Left renal cortex interstitium (tissue), 4 donors: Measurements from ENCODE around the gene KIAA1614. TPM values are rescaled to one million over a fixed set of nuclear protein-coding genes. Genes with fewer than 3 reads are reported as not detected.

ENCODE experiments used
- DNase-seq, 4 donors: peaks; one replicate each; pipeline ENCODE4 v3.0.0-alpha.2; 2013; ENCODE audit warnings: low read depth in 4 of 4, low spot score in 2 of 4, missing footprints in 1 of 4
- polyA plus RNA-seq, 4 donors: library from polyadenylated mRNA; unstranded; fragments of 120-200 nt; gene quantifications; one replicate each; pipeline ENCODE4 v1.2.1, GENCODE V29; 2013; ENCODE audit not compliant: insufficient read length in 4 of 4

KIAA1614 gene
- polyA plus RNA-seq, 4 donors = 8.3 to 13.5 (median 10.3) TPM

DNA sequence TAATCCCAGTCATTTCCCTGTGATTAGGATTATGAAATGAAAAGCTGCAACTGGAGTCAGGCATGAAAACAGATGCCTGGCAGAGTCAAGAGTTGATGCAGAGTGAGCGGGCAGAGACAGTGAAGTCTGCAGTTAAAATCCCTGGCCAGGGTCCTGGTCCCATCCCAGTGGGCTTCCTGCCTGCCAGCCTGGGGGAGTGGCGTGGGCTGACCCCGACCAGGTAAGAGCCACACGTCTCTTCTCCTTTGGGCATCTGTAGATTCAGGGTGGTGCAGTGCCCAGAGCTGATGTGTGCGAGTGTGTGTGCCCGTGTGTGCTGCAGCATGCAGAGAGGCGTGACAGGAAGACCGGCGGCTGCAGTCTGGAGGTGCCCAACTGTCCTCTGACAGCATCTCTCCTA is 6.2 kb upstream of the KIAA1614 start:
- no peak for DNase-seq

- DNase-seq = no peak
Measured at GRCh38 chr1:180907313-180908055, 5.2 kb upstream of the KIAA1614 start.

DNA sequence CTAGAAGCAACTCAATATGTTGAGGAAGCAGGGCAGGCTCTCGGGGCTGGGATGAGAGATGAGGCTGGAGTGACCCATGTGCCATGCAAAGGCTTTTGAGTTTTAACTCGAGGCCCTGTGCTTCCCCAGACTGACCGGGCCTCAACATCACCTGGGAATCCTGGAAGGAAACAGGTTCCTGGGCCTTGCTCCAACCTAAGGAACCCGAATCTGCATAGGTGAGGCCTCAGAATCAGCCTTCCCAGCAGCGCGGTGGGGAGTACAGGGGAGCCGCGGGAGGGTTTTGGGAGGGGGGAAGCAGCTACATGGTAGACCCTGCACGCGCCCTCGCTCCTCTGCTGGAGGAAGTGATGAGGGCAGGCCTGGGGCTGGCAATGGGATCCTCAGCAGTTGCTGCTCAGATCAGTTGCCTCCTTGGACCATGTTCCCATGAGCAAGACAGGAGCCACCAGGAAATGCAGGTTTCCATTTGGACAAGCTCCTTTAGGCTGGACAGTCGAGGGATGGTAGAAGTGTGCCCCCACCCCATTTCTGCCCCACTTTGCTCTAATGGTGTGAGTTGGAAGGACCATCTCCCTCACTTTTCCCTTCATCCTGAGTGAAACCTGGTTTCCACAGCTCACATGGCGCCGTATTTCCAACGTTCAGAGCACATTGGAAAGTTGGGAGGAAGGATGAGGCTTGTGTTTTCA is 4.5 kb upstream of the KIAA1614 start:
- DNase-seq = no peak

GRCh38 chr1:180909005-180909414 is 3.7 kb upstream of the KIAA1614 start:
- DNase-seq = no peak

GRCh38 chr1:180909462-180909976 is 3.2 kb upstream of the KIAA1614 start:
- peak in 1 of 4 donors; percentile 45 for DNase-seq

GRCh38 chr1:180911640-180912191 is 981 bp upstream of the KIAA1614 start:
- DNase-seq = peak in 1 of 4 donors; percentile 36

GRCh38 chr1:180912211-180912800 is 391 bp upstream of the KIAA1614 start:
- peak in 2 of 4 donors; percentile 49 to 56 for DNase-seq

DNA sequence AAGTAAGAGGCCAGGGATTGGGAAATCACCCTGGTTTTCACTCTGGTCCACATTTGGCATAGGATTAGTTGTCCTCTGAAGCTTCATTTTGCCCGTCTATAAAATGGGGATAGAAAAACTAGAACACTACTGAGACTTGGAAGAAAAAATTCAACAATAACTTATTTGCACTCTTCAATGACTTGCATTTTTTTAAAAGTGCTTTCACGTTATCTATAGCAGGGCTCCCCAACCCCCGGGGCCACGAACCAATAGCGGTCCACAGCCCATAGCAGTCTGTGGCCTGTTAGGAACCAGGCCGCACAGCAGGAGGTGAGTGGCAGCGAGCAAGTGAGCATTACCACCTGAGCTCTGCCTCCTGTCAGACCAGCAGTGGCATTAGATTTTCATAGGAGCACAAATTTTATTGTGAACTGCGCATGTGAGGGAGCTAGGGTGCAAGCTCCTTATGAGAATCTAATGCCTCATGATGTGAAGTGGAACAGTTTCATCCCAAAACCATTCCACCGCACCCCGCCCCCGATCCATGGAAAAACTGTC is 2.8 kb downstream of the KIAA1614 start:
- DNase-seq = no peak

DNA sequence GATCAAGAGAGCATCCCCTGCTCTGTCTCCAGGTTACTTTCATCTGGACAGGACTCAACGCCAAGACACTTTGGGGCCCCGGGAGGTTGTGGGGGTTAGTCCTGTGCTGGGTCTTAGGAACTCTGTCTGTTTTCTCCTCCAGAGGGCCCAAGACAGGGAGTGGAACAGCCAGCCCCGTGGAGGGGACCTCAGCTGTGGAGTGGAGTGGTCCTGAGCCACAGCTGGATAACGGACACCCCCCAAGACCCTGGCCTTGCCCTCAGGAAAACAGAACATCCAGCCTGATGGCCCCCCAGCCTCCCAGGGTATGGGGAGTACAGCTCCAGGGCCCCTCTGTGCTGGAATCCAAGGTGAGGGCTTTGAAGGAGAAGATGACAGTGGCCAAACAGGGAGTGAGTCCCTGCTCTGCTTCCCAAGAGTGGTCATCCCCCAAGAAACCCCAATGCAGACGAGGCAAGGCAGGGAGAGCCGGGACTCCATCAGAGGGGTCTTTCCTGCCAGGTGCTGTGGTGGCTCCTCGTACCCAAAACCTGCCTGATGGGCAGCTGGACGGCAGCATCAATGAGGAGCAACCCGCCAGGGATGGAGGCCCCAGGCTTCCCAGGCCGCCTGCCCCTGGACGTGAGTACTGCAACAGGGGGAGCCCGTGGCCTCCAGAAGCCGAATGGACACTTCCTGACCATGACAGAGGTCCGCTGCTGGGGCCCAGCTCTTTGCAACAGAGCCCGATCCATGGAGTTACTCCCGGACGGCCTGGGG is 3.5 kb downstream of the KIAA1614 start:
- DNase-seq = no peak

- DNase-seq = no peak
Measured at GRCh38 chr1:180916771-180917170, 4.1 kb downstream of the KIAA1614 start.

DNA sequence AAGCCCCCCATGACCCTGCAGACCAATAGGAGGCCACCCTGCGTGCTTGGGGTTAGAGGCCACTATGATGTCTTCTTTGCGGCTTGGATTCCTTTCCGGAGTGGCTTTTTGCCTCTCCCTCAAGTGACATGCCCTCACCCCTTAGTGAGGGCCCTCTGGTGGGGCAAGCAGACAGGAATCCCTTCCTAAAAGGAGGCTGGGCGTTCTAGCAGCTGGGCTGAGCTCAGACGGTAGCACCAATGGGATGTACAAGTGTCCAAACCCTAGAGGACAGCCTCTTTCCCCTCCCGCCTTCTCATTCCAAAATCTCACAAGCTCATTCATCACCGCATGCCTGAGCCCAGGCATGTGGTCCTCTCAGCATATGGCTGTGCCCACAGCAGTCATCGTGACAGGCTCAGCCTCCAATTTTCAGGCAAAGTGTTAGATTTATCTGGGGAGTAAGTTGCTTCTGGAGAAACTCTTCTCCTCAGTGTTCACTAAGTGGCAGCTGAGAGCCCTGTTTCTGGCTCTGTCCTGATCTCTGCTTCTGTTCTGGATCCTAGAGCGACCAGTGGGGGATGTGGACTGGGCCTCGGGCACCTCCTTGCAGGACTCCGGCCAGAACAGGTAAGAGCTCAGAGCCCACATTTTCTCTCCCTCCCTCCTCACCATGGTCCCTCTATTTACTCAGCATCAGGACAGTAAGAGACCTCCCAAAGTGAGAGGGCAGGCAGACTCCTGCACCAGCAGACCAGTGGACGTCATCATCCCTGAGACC is 4.8 kb downstream of the KIAA1614 start:
- no peak for DNase-seq

GRCh38 chr1:180918519-180918918 is 5.8 kb downstream of the KIAA1614 start:
- no peak for DNase-seq

DNA sequence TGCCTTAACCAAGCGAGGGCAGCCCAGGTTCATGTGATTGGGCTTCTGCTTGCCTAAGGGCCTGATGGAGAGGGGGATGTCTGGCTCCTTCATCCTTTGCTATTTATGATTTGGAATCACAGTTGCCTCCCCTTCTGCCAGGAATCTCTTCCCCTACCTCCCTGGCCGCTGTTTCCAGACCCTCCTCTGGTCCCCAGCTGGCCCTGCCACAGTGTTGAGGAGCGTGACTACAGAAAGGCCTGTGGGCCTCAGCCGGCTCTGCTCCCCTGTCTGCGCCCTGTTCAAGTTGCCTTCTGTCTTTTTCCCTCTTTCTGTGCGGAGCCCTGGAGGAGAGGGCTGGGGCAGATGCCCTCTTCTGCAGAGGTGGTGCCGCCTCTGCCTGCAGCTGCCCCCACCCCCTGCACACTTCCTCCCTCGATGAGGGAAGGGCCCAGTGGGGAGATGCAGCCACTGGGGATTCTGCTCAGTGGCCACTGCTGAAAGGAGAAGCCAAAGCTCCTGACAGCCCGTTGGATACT is 6.5 kb downstream of the KIAA1614 start:
- DNase-seq = no peak

- no peak for DNase-seq
Measured at GRCh38 chr1:180920193-180920592, 7.5 kb downstream of the KIAA1614 start.

DNA sequence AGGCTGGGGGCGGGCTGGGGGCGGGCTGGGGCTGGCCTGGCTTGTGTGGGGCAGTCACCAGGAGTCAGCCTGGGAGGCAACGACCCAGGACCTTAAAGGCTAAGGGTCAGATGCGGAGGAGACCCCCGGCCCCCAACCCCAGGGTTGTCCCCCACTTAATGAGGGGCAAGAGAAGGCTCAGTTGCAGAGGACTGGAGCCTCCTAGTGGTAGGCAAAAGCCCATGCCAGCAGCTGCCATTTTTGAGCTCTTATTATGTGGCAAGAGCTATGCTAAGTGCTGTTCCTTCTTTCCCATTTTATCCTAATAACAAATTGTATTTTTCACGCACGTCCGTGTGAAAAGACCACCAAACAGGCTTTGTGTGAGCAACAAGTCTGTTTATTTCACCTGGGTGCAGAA is 8.0 kb downstream of the KIAA1614 start:
- DNase-seq = no peak

DNA sequence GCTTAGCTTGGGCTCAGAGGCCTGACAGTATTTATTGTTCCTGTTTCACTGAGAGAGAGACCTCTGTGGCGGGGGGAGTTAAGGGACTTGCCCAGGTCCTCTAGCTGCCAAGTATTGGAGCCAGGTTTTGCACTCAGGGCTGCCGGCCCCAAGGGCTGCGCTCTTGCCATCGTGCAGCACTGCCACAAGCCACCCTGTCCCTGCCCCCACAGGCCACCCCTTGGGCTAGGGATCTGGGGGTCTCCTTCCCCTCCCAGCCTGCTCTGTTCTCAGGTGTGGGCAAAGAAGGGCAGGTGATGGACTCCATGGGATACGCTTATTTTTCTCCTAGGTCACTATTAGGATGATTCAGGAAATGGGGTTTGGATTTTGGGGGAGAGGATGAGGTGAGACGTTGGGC is 8.7 kb downstream of the KIAA1614 start:
- no peak for DNase-seq

DNA sequence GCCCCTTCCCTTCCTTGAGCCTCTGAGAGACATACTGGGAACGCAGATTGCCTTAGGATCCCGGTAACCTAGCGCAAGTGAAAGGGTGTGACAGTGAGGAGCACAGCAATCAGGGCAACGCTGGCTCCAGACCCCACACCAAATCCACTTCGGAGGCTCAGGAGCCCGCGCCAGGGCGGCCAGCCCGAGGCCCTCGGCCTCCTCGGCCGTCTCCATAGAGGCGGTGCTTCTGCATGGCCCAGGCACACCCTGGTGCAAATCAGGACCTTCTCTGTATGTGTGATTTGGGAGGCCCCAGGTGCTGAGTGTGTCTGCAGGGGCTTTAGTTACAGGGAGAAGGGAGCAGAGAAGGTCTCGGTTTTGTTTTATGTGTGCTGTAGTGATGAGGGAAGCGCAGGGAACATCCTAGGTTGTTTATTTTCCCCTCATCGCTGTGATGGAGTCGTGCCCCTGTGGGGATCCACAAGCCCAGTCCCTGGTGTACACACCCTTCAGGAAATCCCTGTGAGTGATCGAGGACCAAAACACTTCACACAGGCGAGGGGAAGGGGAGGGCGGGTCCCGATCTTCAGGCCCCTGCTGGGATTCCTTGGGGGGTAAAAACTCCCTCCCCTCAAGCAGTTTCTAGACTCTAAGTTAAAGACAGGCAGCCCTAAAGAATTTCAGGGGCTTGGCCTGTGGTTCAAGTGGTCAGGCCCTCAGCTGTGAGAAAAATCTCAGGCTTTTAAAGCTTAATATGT is 9.4 kb downstream of the KIAA1614 start:
- no peak for DNase-seq

GRCh38 chr1:180922631-180923015 is 9.9 kb downstream of the KIAA1614 start:
- no peak for DNase-seq
